Body of pancreas (tissue), 4 donors: ENCODE data around the gene DKK2. TPM values are rescaled to one million over a fixed set of nuclear protein-coding genes. Genes with fewer than 3 reads are reported as not detected.

ENCODE experiments used
- ATAC-seq: fragments of 150-250 bp; one replicate; pipeline ENCODE4 v1.9.1; 2016
- DNase-seq, 4 donors: peaks; one replicate each; pipeline ENCODE4 v3.0.0-alpha.2; 2019
- H3K27ac ChIP-seq, 4 donors: fragments of 200-600 bp; sonication (generic); 1 replicate in 3 of 4; 2 replicates in 1 of 4; pipeline versions ENCODE4 v1.5.1 to v1.6.1; 2016 to 2019; ENCODE audit warnings: mild to moderate bottlenecking in 1 of 4, mixed read lengths in 1 of 4, moderate library complexity in 1 of 4
- H3K27me3 ChIP-seq, 2 donors: fragments of 200-600 bp; sonication (generic); one replicate each; pipeline ENCODE4 v1.6.0; 2016; ENCODE audit warnings: mild to moderate bottlenecking in 1 of 2
- H3K36me3 ChIP-seq, 2 donors: fragments of 200-600 bp; sonication (generic); replicated peaks in 1 of 2; 2 replicates each; pipeline ENCODE4 v1.5.1; 2016; ENCODE audit warnings: low read depth in 2 of 2; ENCODE audit not compliant: insufficient read depth in 1 of 2
- H3K4me1 ChIP-seq: fragments of 200-600 bp; sonication (generic); one replicate; pipeline ENCODE4 v1.6.0; 2016
- H3K4me3 ChIP-seq, 2 donors: fragments of 200-600 bp; sonication (generic); 1 replicate in 1 of 2; 2 replicates in 1 of 2; pipeline ENCODE4 v1.5.1; 2016 to 2019
- H3K9me3 ChIP-seq, 3 donors: fragments of 200-600 bp; sonication (generic); 1 replicate in 2 of 3; 2 replicates in 1 of 3; pipeline ENCODE4 v1.5.1; 2016
- CTCF ChIP-seq, 7 experiments: fragments of 450-650 bp in 4 of 7; fragments of 200-600 bp in 3 of 7; sonication (generic) in 3 of 7; IDR thresholded peaks; one replicate each; pipeline ENCODE4 v1.5.1; 2016 to 2019; ENCODE audit warnings: antibody characterized with exemption in 7 of 7
- POLR2A ChIP-seq, 3 donors: fragments of 450-650 bp; IDR thresholded peaks; one replicate each; pipeline ENCODE4 v1.6.1; 2016; ENCODE audit warnings: antibody characterized with exemption in 3 of 3, mild to moderate bottlenecking in 2 of 3
- WGBS, 2 donors: methylation state at CpG; one replicate each; pipeline ENCODE4 v1.1.5; 2017; 5-methylcytosine and 5-hydroxymethylcytosine counted together
- intact Hi-C: fragments of 100-400 bp; cut with DNase I; formaldehyde crosslinking; loops from one replicate; pipeline ENCODE4 v1.15.1; 2023
- total RNA-seq, 2 donors: library from RNA; depleted of rRNA; stranded (reverse); fragments of >200 nt; gene quantifications; one replicate each; pipeline ENCODE4 v1.1.0, GENCODE V29; 2016

Gene DKK2
- total RNA-seq, 2 donors from 2014 or later = 0.52 TPM; not detected in 1

GRCh38 chr4:107069049-107069448 lies 32.9 kb upstream of the DKK2 start:
- no peaks in the 10 kb centered on the region for H3K36me3 ChIP-seq
- no peaks in the 10 kb centered on the region for H3K4me1 ChIP-seq
- H3K27ac ChIP-seq = no peak overlapping the region
- WGBS, 2 donors = 80 to 81% methylated on average over 3 of the region's 3 CpGs
- no peaks in the 10 kb centered on the region for H3K27me3 ChIP-seq
- intact Hi-C loops = no loop called here
- TF ChIP-seq POLR2A (IDR thresholded peaks at IDR 0.05) = no peak
- TF ChIP-seq CTCF (IDR thresholded peaks at IDR 0.05) = no peak
- DNase-seq (no peak), ATAC-seq (no peak)
- H3K4me3 ChIP-seq = no peak overlapping the region
- no peaks in the 10 kb centered on the region for H3K9me3 ChIP-seq

GRCh38 chr4:107068116-107068515 lies 32.0 kb upstream of the DKK2 start:
- no peaks in the 10 kb centered on the region for H3K27me3 ChIP-seq
- H3K4me1 ChIP-seq = no peaks in the 10 kb centered on the region
- no peaks in the 10 kb centered on the region for H3K9me3 ChIP-seq
- no peak for DNase-seq
- intact Hi-C loops = no loop called here
- 68 to 87% methylated on average over 1 of the region's 1 CpG for WGBS, 2 donors
- TF ChIP-seq CTCF (IDR thresholded peaks at IDR 0.05) (no peak), POLR2A (IDR thresholded peaks at IDR 0.05) (no peak)
- no peak for ATAC-seq
- H3K36me3 ChIP-seq = no peaks in the 10 kb centered on the region
- H3K4me3 ChIP-seq = no peak overlapping the region
- no peak overlapping the region for H3K27ac ChIP-seq

- no peaks in the 10 kb centered on the region for H3K4me1 ChIP-seq
- no peak for DNase-seq
- H3K9me3 ChIP-seq = no peaks in the 10 kb centered on the region
- no peaks in the 10 kb centered on the region for H3K36me3 ChIP-seq
- TF ChIP-seq POLR2A (IDR thresholded peaks at IDR 0.05) (no peak), CTCF (IDR thresholded peaks at IDR 0.05) (no peak)
- 64 to 95% methylated on average over 1 of the region's 1 CpG for WGBS, 2 donors
- intact Hi-C loops = no loop called here
- ATAC-seq = no peak
- H3K27ac ChIP-seq = no peak overlapping the region
- H3K4me3 ChIP-seq = no peak overlapping the region
- H3K27me3 ChIP-seq = no peaks in the 10 kb centered on the region
Observed at GRCh38 chr4:107066621-107067020, 30.5 kb upstream of the DKK2 start.

- no peaks in the 10 kb centered on the region for H3K27me3 ChIP-seq
- no peaks in the 10 kb centered on the region for H3K4me1 ChIP-seq
- TF ChIP-seq CTCF (IDR thresholded peaks at IDR 0.05) (no peak), POLR2A (IDR thresholded peaks at IDR 0.05) (no peak)
- no peak overlapping the region for H3K4me3 ChIP-seq
- DNase-seq (no peak), ATAC-seq (no peak)
- H3K36me3 ChIP-seq = no peaks in the 10 kb centered on the region
- no peaks in the 10 kb centered on the region for H3K9me3 ChIP-seq
- no peak overlapping the region for H3K27ac ChIP-seq
- intact Hi-C loops = no loop called here
Observed at GRCh38 chr4:107065201-107065600, 29.1 kb upstream of the DKK2 start.

GRCh38 chr4:107060388-107060787 lies 24.3 kb upstream of the DKK2 start:
- intact Hi-C loops = no loop called here
- Histone ChIP-seq H3K27ac (no peak overlapping the region), H3K4me3 (no peak overlapping the region), H3K36me3 (no peaks in the 10 kb centered on the region), H3K9me3 (no peaks in the 10 kb centered on the region), H3K4me1 (no peaks in the 10 kb centered on the region), H3K27me3 (no peaks in the 10 kb centered on the region)
- ATAC-seq = no peak
- no peak for DNase-seq
- WGBS, 2 donors = 71 to 77% methylated on average over 6 of the region's 6 CpGs
- no peak for TF ChIP-seq CTCF (IDR thresholded peaks at IDR 0.05)
- TF ChIP-seq POLR2A (IDR thresholded peaks at IDR 0.05) = no peak
